ENCODE measurements around the gene PLCL2. TPM values are rescaled to one million over a fixed set of nuclear protein-coding genes. Genes with fewer than 3 reads are reported as not detected.

The PLCL2 gene
- total and polyA plus RNA-seq, 4 donors = 1.5 to 16.5 (median 9.4) TPM

GRCh38 chr3:17088602-17089313 lies 204.0 kb downstream of the PLCL2 start:
- no peak for TF ChIP-seq REST (IDR thresholded peaks at IDR 0.05)
- TF ChIP-seq NR2F2 (IDR thresholded peaks at IDR 0.05) = no peak
- TF ChIP-seq FOXA2 (IDR thresholded peaks at IDR 0.05) = no peak
- no peak for TF ChIP-seq ZBTB33 (IDR thresholded peaks at IDR 0.05)
- TF ChIP-seq HNF4A (conservative IDR thresholded peaks at IDR 0.05) = no peak
- TF ChIP-seq GABPA (IDR thresholded peaks at IDR 0.05 in 1 of 2, conservative IDR thresholded peaks at IDR 0.05 in 1 of 2) = no peak
- no peak for TF ChIP-seq EGR1 (IDR thresholded peaks at IDR 0.05; ENCODE audit: low read depth in 2 of 2)
- TF ChIP-seq HNF4G (IDR thresholded peaks at IDR 0.05) = no peak
- TF ChIP-seq RAD21 (IDR thresholded peaks at IDR 0.05) = no peak
- TF ChIP-seq FOXA1 (IDR thresholded peaks at IDR 0.05) = no peak
- TF ChIP-seq YY1 (IDR thresholded peaks at IDR 0.05) = no peak
- no peak for TF ChIP-seq CTCF (IDR thresholded peaks at IDR 0.05; ENCODE audit: low read depth, low read length, missing input control)
- TF ChIP-seq MAX (IDR thresholded peaks at IDR 0.05) = no peak
- no peak for TF ChIP-seq JUND (IDR thresholded peaks at IDR 0.05)
- TF ChIP-seq RXRA (IDR thresholded peaks at IDR 0.05) = no peak
- TF ChIP-seq SP1 (IDR thresholded peaks at IDR 0.05) = no peak
- TF ChIP-seq TAF1 (conservative IDR thresholded peaks at IDR 0.05) = no peak
- no peak for TF ChIP-seq ATF3 (IDR thresholded peaks at IDR 0.05)
- H3K9ac ChIP-seq (ENCODE audit: low read depth in 1 of 2, low read length in 2 of 2) = no peak overlapping the region

More at GRCh38 chr3:17088602-17089313, 204.0 kb downstream of the PLCL2 start:
- DNase-seq (ENCODE audit: low spot score) = no peak
- H3K4me3 ChIP-seq (ENCODE audit: low read depth in 1 of 3, low read length in 3 of 3) = no peak overlapping the region
- no peaks in the 10 kb centered on the region for H3K27me3 ChIP-seq (ENCODE audit: control insufficient read depth in 4 of 4, insufficient read depth in 4 of 4, low read length in 3 of 4)
- peaks cover 0 to 12% (median 1%) of the 10 kb centered on the region in 4 donors for H3K36me3 ChIP-seq (ENCODE audit: control insufficient read depth in 4 of 4, insufficient read depth in 3 of 4, low read depth in 1 of 4, low read length in 3 of 4)
- no peaks in the 10 kb centered on the region for H3K9me3 ChIP-seq (ENCODE audit: control insufficient read depth in 4 of 4, low read length in 3 of 4)
- H3K27ac ChIP-seq (ENCODE audit: low read depth in 1 of 2, low read length in 2 of 2) = no peak overlapping the region
- 93% methylated on average over 6 of the region's 6 CpGs for WGBS
- H3K4me1 ChIP-seq (ENCODE audit: control insufficient read depth in 4 of 4, insufficient read depth in 4 of 4, low read length in 3 of 4) = no peaks in the 10 kb centered on the region
